Spinal cord (tissue), 10 donors: ENCODE data around the gene GRHL3. TPM values are rescaled to one million over a fixed set of nuclear protein-coding genes. Genes with fewer than 3 reads are reported as not detected.

ENCODE experiments used
- DNase-seq, 6 donors: peaks; one replicate each; pipeline versions ENCODE4 v3.0.0 to v3.0.0-alpha.2; 2013 to 2015; ENCODE audit warnings: low spot score in 6 of 6, low read depth in 4 of 6
- H3K27ac ChIP-seq: one replicate; pipeline ENCODE4 v1.5.1; 2013; ENCODE audit warnings: low read depth, low read length, control low read depth
- H3K27me3 ChIP-seq: one replicate; pipeline ENCODE4 v1.6.1; 2013; ENCODE audit warnings: low read length; ENCODE audit not compliant: control insufficient read depth, insufficient read depth
- H3K36me3 ChIP-seq: one replicate; pipeline ENCODE4 v1.6.1; 2013; ENCODE audit warnings: low read length; ENCODE audit not compliant: control insufficient read depth, insufficient read depth
- H3K4me1 ChIP-seq: one replicate; pipeline ENCODE4 v1.6.1; 2013; ENCODE audit warnings: low read length; ENCODE audit not compliant: control insufficient read depth, insufficient read depth
- H3K4me3 ChIP-seq: one replicate; pipeline ENCODE4 v1.5.1; 2013; ENCODE audit warnings: low read depth, low read length, control low read depth
- H3K9me3 ChIP-seq: one replicate; pipeline ENCODE4 v1.6.1; 2013; ENCODE audit warnings: low read length; ENCODE audit not compliant: control insufficient read depth, insufficient read depth
- WGBS: methylation state at CpG from one replicate; pipeline ENCODE4 v1.1.5; 2013; ENCODE audit warnings: missing lambda C conversion rate; ENCODE audit not compliant: insufficient coverage; 5-methylcytosine and 5-hydroxymethylcytosine counted together
- polyA plus RNA-seq, 2 donors: library from polyadenylated mRNA; unstranded; fragments of 120-200 nt; gene quantifications; one replicate each; pipeline ENCODE4 v1.2.1, GENCODE V29; 2013; ENCODE audit not compliant: insufficient read length in 2 of 2
- total RNA-seq, 2 donors: library from RNA; depleted of rRNA in 1 of 2; stranded (reverse); fragments of 120-200 nt in 1 of 2; fragments of >200 nt in 1 of 2; gene quantifications; one replicate each; pipeline versions ENCODE4 v1.2.3 to v1.2.4, GENCODE V29; 2013 to 2014
- donor health status: healthy.

The GRHL3 gene
- total and polyA plus RNA-seq, 4 donors = 0.69 to 3.0 (median 2.7) TPM

- Histone ChIP-seq H3K4me3 (no peak overlapping the region), H3K4me1 (peaks cover 17% of the 10 kb centered on the region), H3K27ac (no peak overlapping the region), H3K36me3 (peaks cover 25% of the 10 kb centered on the region), H3K9me3 (no peaks in the 10 kb centered on the region), H3K27me3 (no peaks in the 10 kb centered on the region)
- no peak for DNase-seq
- WGBS = 78% methylated on average over 11 of the region's 19 CpGs
Observed at GRCh38 chr1:24347159-24347934, 28.2 kb downstream of the GRHL3 start.

DNA sequence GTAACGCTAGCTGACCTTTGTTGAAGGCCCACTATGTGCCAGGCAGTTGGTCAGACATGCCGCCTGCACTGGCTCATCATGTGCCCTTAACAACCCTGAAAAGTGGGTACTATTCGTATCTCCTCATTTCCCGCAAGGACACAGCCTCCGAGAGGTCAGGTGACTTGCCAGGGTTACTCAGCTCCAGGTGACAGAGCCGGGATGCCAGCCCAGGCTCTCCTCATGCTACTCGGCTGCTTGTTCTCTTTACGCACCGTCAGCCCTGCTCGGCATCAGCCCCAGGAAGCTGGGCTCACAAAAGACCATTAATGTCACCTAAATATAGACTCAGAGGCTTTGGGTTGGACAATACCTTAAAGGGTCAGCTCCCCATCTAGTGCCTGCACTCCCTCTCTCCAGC, 29.0 kb downstream of the GRHL3 start:
- no peaks in the 10 kb centered on the region for H3K27me3 ChIP-seq
- H3K4me3 ChIP-seq = no peak overlapping the region
- peaks cover 19% of the 10 kb centered on the region for H3K36me3 ChIP-seq
- peaks cover 15% of the 10 kb centered on the region for H3K4me1 ChIP-seq
- 87% methylated on average over 10 of the region's 10 CpGs for WGBS
- no peaks in the 10 kb centered on the region for H3K9me3 ChIP-seq
- no peak overlapping the region for H3K27ac ChIP-seq
- no peak for DNase-seq

- no peaks in the 10 kb centered on the region for H3K9me3 ChIP-seq
- 83% methylated on average over 1 of the region's 2 CpGs for WGBS
- H3K4me1 ChIP-seq = peaks cover 15% of the 10 kb centered on the region
- no peak overlapping the region for H3K27ac ChIP-seq
- no peaks in the 10 kb centered on the region for H3K27me3 ChIP-seq
- no peak for DNase-seq
- no peak overlapping the region for H3K4me3 ChIP-seq
- H3K36me3 ChIP-seq = peaks cover 29% of the 10 kb centered on the region
Observed at GRCh38 chr1:24349891-24350290, 30.7 kb downstream of the GRHL3 start.

GRCh38 chr1:24351247-24351646, 32.1 kb downstream of the GRHL3 start:
- H3K4me1 ChIP-seq = peaks cover 10% of the 10 kb centered on the region
- H3K27ac ChIP-seq = no peak overlapping the region
- H3K4me3 ChIP-seq = no peak overlapping the region
- WGBS = 100% methylated on average over 3 of the region's 4 CpGs
- no peak for DNase-seq
- H3K36me3 ChIP-seq = peaks cover 29% of the 10 kb centered on the region
- no peaks in the 10 kb centered on the region for H3K27me3 ChIP-seq
- no peaks in the 10 kb centered on the region for H3K9me3 ChIP-seq

DNA sequence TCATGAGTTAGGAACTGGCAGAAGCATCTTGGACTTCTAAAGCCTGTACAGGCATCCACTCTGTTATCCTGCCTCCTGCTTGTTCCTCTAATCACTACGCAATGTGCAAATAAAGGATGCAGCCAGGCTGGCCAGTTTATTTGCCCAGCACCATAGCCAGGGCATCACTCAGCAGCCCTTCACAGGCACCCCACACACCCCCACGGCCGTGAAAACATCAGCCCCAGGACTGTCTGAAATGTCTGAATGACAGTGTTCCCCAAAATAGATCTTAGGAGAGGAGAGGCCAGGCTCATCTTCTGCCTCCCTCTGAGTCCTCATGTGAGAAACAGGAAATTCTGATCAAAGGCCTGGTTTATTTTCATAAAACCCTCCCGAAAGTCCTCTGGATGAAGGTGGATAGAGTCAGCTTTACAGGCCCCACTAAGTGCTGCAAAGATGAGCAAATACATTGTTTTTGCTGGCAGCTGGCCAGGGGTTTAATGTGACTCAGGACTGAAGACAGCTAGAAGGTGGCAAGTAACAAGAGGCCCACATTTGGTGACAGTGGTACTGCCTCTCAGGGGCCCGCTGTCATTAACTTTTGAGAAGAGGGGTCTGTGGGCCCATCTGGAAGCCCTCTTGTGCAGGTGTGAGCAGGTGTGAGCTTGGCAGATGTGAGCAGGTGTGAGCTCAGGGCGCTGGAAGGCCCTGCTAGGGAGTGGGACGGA, 32.9 kb downstream of the GRHL3 start:
- Histone ChIP-seq H3K27me3 (no peaks in the 10 kb centered on the region), H3K4me1 (peaks cover 10% of the 10 kb centered on the region), H3K36me3 (peaks cover 23% of the 10 kb centered on the region), H3K27ac (no peak overlapping the region), H3K4me3 (no peak overlapping the region), H3K9me3 (no peaks in the 10 kb centered on the region)
- no peak for DNase-seq
- whole genome bisulfite sequencing = 91% methylated on average over 6 of the region's 7 CpGs

GRCh38 chr1:24353292-24353891, 34.2 kb downstream of the GRHL3 start:
- DNase-seq = no peak
- Histone ChIP-seq H3K27me3 (no peaks in the 10 kb centered on the region), H3K36me3 (peaks cover 22% of the 10 kb centered on the region), H3K27ac (no peak overlapping the region), H3K9me3 (no peaks in the 10 kb centered on the region), H3K4me3 (no peak overlapping the region), H3K4me1 (peaks cover 10% of the 10 kb centered on the region)
- 87% methylated on average over 4 of the region's 4 CpGs for WGBS

- Histone ChIP-seq H3K36me3 (peaks cover 33% of the 10 kb centered on the region), H3K4me1 (peaks cover 10% of the 10 kb centered on the region), H3K4me3 (no peak overlapping the region), H3K9me3 (no peaks in the 10 kb centered on the region), H3K27me3 (no peaks in the 10 kb centered on the region), H3K27ac (no peak overlapping the region)
- DNase-seq = no peak
- 100% methylated on average over 2 of the region's 3 CpGs for WGBS
Observed at GRCh38 chr1:24355466-24355865, 36.3 kb downstream of the GRHL3 start.

- 94% methylated on average over 3 of the region's 7 CpGs for WGBS
- H3K36me3 ChIP-seq = peaks cover 29% of the 10 kb centered on the region
- H3K27ac ChIP-seq = no peak overlapping the region
- no peak for DNase-seq
- peaks cover 3% of the 10 kb centered on the region for H3K4me1 ChIP-seq
- H3K27me3 ChIP-seq = no peaks in the 10 kb centered on the region
- H3K9me3 ChIP-seq = no peaks in the 10 kb centered on the region
- H3K4me3 ChIP-seq = no peak overlapping the region
Observed at GRCh38 chr1:24357038-24357437, 37.9 kb downstream of the GRHL3 start.

DNA sequence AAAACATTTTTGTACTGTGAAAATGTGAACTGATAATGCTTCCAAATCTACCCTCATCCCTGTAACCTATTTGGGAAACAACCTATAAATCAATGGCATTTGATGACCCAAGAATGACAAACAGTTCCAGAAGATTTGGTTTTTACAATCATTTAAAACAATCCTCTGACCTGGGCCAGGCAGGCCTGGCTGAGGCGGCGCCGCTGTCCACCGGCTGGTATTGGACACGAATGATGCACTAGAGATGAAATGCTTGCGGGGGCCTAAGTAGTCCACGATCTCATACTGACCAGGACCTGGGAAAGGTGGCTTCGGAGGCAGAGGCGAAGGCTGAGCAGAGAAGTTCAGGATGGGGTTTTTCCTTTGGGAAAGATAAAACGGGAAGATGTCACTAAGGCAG, 41.5 kb downstream of the GRHL3 start:
- peaks cover 19% of the 10 kb centered on the region for H3K36me3 ChIP-seq
- no peak overlapping the region for H3K4me3 ChIP-seq
- no peaks in the 10 kb centered on the region for H3K9me3 ChIP-seq
- H3K4me1 ChIP-seq = peaks cover 20% of the 10 kb centered on the region
- WGBS = 96% methylated on average over 10 of the region's 10 CpGs
- H3K27me3 ChIP-seq = no peaks in the 10 kb centered on the region
- no peak overlapping the region for H3K27ac ChIP-seq
- no peak for DNase-seq
